HG03064 (cell line): ENCODE data around the gene WDR86.

Source experiments
- ATAC-seq: cut with Tn5 transposase; IDR thresholded peaks from one replicate; pipeline ENCODE4 v1.9.1; 2021; ENCODE audit warnings: low read depth; ENCODE audit not compliant: unreplicated experiment

The WDR86 gene

DNA sequence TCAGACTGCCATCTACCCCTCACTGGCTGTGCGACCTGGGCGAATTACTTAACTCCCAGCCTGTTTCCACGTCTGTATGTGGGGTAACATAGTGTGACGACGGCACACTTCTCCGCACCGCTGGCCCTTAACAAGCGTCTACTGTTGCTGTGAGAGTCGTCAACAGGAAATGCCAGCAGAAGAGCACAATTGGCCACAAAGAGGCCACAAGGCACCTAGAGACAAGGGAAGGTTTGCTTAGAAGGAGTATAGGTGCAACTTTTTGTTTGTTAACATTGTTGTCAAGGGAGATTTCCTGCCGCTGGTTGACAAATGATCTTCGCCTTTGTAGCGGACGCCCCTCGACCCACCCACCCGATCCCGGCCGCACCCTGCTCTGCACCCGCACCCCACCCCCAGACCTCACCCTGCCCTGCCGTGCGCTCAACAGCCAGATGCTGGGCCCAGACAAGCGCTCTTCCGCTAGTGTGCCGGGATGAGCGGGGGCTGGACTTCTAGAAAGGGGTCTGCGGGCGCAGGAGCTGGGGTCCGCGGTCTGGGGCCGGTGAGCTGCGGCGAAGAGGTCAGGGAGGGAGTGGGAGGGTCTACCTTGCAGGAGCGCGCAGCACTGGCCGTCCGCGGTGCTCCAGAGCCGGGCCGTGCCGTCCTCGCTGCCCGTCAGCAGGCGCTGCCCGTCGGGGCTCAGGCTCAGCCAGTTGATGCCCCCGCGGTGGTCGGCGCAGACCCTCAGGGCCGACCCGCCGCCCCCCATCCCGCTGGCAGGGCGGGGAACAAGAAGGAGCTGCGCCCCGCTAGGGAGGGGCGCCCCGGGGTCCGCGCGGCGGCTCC, 785 bp downstream of the WDR86 start:
- no peak for ATAC-seq

DNA sequence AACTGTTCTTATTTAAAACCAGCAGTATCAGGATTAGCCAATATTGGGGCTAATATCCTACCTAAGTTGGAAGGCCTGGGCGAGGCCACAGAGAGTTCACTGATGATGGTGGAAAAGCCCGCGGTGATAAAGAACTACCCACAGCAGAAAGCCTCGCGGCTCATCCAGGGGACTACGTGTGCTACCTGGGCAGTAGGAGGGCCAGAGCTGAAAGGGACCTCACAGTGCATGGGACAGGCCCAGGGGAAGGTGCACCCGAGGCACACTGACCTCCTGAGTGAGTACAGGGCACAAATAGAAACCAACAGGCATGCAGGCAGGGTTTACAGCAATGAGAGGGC, 1.4 kb downstream of the WDR86 start:
- ATAC-seq = no peak

DNA sequence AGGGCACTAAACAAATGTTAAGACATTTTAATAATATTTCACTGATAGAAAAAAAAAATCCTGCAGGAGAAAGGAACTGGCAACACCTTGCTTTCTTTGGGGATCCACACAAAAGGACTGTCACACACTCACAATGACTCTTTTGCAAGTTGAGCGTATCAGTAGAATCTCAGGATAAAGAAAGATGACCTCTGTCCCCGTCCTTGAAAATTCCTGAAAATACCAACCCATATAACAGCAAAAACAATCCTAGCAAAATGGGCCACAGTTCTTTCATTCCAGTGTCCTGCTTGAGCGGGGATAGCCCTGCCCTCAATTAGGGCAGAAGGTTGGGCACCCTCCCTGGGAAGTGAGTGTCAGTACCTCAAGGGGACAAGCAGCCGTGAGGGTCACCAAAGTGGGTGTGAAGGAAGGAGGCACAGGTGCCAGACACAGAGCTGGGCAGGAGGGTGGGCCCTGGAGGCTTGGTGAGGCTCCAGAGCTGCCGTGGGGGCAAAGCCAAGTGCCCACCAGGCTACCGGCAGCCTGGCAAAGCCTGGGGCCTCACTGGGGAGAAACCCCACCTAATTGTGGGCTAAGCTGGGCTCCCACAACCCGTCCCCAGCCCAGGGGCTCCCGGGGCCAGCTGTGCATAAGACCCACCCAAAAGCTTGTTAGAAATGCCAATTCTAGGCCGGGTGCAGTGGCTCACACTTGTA, 2.8 kb downstream of the WDR86 start:
- no peak for ATAC-seq

DNA sequence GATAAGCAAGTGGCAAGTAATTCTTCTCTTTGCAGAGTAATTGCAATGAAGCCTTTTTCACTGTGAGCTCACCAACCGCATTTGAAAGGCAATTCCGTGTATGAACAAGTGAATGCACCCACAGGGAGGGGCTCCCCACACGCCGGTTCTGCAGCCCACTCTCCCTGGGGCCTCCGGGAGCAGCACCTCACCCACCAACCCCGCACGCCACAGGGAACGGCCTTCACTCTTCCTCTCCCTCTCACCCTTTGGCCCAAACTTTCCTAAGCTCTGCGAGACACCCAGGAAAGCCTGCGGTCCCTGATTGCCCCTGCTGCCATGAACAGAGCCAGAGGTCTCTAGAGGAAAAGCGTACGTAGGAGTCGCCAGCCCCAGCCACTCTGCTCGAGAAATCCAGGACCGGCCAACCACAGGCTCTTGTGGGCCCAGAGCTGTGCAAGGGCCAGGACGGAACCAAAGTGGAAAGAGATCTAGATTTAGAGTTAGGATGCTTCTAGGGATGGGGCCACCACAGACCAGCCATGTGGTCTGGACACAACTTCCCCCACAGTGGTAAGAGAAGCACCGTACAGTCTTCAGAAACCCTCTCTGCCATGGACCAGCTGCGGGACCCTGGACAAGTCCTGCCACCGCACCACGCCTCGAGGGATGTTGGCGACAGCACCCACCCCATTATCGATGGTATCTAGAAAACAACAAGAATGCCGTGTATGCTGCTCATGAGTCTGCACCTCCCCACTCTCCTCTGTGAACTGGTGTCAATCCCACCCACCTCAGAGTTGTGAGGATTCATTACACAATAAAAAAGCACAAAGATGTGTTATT, 3.6 kb downstream of the WDR86 start:
- ATAC-seq = no peak

DNA sequence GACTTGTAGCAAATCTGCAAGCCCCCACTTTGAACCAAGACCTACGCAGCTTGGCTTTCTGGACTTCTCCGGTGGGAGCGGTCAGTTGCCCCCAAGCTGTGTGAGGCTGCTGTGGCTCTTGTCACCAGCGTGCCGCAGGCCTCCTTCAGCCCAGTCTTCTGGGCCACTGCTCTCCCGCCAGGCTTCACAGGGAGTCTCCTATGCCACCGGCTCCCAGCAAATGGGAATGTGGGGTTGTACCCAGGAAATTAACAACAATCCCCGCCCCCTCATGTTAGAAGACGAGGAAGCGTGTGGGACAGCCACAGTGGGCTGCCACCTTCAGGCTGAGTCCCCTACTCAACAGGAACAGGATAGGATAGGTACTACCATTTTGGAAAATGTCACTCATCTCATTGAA, 4.2 kb downstream of the WDR86 start:
- no peak for ATAC-seq

DNA sequence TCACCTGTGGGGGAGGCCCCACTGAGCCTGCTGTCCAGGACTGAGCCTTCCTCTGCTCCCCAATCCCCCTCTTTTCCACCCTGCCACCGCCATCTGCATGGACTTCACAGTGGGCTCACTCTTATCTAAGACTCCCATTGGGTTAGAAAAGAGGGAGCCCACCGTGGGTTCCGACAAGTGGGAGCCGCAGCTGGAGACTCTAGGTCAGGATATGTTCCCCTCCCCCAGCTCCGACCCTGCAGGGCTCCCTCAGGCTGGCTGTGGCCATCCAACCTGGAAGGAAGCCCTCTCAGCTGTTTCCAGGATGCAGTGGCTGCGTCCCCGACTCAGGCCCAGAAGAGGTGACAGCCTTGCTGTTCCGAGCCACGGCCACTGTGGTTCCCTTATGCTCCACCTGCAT, 4.8 kb downstream of the WDR86 start:
- ATAC-seq = no peak

DNA sequence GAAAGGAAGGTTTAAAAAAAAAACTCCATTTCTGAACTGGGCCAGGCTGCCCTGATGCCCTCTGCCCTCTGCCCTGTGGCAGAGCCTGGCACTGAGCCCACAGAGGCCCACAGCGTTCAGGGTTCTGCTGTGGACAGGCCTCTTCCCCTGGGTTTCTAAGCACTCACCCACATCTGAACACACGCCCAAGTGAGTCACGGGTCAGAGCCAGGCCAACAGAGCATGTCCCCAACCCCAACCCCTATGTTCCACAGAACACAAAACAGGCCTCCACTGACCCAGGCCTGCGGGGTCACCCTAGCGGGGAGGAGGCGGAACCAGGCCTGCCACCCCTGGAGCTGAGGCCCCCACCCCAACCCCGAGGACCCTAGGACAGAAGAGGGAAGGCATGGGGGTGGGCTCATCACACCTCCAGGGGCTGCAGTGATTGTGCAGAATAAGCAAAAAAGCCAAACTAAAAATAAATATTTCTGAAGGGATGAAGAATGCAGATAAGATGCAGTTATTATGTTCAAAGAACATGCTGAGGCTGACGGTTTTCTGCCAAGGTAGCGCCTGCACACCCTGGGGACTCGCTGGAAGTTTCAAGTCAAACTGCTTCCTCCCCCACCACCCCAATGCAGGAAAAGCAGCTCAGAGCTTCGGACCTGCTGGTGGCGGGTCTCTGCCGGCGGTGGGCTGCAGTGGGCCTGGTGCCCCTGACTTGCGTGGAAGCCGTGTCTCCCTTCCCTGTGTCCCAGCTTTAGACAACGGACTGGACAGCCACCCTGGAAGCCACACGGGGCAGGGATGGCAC, 5.4 kb downstream of the WDR86 start:
- ATAC-seq = no peak

DNA sequence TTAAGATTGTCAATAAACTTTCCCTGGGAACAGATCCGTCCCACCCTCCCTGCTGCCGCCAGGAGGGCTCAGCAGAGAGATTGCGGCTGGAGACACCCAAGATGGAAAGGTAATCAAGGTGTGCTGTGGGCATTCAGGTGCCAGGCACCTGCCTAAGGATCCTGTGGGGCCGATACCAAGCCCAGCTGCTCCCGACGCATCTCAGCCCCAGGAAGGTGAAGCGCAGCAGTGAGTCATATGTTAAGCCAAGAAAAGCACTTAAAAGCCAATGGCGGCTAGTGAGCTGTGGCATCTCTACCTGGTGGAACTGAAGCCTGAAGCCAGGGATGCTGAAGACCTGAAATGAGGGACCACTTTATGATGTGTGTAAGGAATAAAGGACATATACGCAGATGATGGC, 6.1 kb downstream of the WDR86 start:
- no peak for ATAC-seq

DNA sequence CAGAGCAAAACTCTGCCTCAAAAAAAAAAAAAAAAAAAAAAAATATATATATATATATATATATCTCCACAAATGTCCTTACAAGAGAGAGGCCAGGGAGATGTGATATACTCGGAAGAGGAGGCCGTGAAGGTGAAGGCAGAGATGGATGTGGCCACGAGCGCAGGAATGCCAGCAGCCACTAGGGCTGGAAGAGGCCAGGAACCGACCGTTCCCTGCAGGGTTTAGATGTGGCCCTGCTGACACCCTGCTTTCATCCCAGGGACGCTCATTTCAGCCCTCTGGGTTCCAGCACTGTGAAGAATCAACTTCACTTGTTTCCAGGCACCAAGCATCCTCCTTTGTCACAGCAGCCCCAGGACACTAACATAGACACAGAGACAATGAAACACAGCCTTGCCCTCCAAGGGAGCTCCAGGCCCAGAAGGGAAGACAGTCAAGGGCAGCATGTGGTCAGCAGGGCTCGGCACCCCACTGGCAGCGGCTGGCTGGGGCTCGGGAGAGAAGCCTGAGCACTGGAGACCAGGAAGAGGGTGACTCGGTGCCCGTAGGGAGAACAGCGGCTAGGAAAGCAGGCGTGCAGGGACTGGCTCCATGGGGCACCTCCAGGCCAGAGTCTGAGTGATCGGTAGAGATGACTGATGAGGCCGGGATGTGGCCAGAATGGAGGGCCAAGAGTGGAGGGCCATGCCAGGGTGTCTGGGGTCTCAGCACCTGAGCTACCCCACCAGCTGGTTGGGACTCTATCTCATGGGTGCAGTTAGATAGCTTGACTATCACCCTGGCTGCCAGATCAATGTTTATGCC, 7.6 kb downstream of the WDR86 start:
- ATAC-seq = no peak

DNA sequence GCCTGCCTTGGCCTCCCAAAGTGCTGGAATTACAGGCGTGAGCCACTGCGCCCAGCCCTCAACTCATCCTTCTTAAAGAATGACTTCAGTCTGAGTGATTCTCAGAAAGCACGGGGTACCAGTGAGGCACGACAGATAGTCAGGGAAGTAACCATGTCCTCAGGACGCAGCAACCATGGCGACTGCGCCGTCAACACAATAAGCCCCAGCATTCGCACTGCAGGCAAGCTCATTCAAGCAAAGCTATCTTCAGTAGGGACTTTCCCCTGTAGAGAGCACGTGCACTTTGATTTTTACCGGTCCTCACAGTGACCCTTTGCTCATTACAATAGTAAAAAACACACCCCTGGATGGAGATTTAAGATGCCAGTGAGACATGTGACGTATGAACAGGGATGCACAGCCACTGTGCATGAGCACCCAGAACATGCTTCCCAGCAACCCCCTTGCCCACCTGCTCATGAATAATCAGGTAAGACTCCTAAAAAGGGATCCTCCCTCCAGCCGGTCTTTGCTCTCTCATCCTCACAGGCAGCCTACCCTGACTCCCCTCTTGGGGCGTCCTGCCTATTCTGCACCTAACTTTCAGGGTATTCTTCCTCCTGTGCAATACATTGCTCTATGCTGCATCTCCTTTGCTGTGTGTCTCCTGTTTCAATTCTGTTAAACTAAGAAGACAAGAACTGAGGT, 9.1 kb downstream of the WDR86 start:
- peak; percentile 74 for ATAC-seq

DNA sequence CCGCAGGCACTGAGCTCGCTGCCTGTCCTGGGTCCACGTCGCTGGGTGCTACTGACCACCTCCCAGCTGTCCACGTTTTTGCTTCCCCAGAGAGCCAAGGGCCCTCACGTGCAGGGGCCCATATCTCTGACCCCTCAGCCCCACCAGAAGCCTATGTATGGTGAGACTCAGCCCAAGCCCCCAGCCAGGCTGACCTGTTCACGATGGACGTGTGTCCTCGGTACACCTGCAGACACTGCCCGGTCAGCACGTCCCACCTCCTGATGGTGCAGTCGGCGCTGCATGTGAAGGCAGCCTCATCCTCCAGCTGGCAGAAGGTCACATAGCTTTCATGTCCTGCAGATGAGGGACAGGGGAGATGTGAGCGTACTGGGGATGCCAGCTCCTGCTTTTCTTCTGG, 9.9 kb downstream of the WDR86 start:
- no peak for ATAC-seq

DNA sequence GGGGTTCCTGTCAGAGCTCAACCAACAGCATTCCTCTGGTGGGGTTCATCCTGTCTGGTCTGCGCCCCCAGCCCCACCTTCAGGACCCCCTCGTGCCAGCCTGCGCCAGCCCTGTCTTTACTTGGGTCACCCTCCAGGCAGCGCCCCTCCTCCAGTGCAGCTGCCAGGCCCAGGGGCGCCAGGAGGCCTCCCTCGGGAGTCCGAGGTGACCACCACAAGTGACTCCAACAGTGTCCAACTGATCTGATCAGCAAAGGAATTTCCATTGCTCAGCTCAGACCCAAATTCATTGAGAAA, 10.6 kb downstream of the WDR86 start:
- no peak for ATAC-seq

DNA sequence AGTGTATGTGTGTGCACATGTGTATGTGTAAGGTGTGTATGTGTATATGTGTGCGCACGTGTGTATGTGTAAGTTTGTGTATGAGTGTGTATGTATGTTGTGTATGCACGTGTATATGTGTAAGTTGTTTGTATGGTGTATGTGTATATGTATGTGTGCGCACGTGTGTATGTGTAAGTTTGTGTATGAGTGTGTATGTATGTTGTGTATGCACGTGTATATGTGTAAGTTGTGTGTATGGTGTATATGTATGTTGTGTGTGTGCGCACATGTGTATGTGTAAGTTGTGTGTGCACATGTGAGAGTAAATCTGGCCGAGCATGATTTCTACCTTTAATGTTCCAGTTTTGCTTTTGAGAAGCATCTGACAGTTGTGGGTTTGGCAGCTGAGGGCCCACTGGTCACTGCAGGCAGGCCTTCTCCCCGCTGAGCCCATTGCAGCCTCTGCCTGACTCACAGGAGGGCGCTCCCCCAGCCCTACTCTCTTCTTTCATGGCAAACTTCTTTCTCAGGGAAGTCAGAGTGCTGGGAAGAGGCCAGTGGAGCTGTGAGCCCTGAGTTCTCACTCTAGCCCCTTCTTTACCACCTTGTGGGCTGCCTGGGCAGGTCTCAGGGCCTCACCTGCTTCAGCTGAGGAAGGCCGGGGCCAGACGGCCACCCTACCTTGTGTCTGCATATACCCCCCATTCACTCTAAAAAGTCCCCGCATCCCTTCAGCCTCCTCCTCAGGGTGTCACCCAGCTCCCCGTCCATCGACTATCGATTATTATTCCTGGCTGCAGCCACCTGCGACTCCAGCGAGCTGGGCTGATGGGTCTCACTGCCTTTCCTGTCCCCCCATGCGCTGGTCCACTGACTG, 11.2 kb downstream of the WDR86 start:
- no peak for ATAC-seq

DNA sequence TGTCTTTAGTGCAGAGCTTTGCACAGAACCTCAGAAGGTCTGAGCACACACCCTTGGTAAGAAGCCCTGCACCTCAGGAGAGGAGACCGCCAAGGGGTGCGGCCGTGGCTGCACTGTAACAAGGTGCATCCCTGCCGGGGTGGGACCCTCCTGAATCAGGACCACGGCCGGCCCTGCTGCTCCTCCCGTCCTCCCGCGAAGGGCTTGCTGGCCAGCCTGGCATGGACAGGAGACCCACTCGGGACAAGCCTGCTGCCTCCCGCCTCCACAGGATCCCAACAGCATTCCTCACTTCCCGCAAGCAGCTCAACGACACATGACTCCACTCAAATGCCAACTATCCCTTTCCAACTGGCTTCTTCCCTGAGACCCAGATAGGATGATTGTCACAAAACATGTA, 12.8 kb downstream of the WDR86 start:
- no peak for ATAC-seq

DNA sequence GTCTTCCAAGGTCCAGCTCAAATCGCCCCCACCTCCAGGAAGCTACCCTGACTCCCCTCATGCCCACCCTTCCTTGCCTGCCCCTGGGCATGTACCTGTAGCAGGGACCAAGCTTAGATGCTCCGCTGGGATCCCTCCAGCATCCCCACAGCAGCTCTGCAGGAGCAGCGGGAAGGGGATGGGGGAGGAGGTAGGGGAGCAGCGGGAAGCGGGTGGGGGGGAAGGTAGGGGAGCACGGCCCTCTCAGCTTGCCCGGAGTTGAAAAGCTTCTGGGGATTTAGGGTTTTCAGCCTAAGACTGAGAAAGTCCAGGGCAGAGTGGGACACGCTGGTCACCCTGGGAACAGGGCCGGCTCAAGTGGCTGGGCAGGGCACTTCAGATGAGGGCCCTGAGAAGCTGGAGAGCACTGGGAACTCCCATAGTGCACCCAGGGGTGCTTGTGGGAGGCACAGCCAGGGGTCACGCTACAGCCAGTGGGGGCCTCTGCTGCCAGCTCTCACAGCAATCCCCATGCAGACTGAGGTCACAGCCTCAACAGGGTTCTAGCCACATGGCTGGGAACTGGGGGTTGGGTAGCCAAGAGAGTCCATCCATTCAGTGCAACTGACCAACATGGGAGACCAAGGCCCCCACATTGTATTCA, 13.4 kb downstream of the WDR86 start:
- ATAC-seq = no peak

DNA sequence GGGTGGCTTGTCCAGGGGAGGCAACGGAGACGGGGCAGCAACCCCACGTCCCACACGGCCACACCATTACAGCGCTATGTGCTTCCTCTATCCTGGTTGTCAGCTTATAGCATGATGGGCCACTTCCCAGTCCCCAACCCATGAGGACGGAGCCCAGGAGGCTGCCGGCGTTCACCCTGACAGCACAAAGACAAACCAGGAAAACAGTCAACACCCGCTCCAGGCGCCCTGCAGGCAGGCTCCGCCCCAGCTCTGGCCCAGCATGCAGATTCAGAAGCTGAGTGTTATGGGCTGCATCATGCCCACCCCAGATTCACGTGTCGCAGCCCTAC, 14.8 kb downstream of the WDR86 start:
- no peak for ATAC-seq

DNA sequence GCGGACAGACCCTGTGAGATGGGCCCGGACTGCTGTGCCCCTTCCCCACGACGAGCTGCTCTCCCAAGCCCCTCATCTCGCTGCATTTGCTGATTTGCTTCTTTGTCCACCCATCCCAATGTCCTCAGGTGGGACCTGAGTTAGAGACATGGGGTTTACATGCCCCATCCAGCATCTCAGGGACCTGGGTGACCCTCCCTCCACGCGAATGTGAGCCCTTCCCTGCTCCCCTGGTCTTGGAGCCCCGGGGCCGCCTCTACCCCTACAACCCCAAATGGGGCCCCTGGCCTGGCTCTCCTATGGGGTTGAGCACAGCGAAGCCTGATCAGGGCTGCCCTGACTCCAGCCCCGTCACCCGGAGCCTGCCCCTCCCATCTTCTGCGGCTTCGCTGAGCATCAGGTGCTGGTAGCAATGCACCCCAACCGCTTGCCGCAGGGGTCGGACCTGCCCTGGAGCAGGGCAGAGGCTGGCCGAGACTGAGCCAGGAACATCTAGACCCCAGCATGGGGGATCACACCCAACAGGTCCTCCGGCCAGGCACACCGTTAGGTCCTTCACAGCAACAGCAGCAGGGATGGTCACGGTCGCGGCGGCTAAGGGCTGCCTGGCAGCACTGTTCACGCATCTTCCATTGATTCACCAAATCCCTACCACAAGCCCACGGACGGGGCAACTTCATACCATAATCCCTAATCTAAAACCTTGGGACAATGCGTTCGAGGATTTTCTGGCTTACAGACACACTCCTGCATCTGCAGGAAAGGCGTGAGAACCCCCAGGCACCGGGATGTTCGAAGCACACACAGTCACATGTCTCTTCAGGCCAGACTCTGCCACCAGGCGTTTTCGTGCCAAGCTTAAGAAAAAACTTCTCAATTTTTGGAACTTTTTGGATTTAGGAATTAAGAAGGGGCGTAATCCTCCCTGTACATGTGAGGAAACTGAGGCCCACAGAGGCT, 15.5 kb downstream of the WDR86 start:
- no peak for ATAC-seq
